Measurements from ENCODE around the gene C6orf89.

C6orf89 gene

GRCh38 chr6:36955671-36956445, 70.1 kb downstream of the C6orf89 start:
- no peak for DNase-seq (ENCODE audit: low read depth)
- no peak for TF ChIP-seq CTCF (conservative IDR thresholded peaks at IDR 0.05; ENCODE audit: low read depth, low read length)
- H3K4me3 ChIP-seq (ENCODE audit: low read depth, low read length): no peak overlapping the region

- TF ChIP-seq CTCF (conservative IDR thresholded peaks at IDR 0.05; ENCODE audit: low read depth, low read length): no peak
- DNase-seq (ENCODE audit: low read depth): no peak
- H3K4me3 ChIP-seq (ENCODE audit: low read depth, low read length): no peak overlapping the region
These were observed 70.7 kb downstream of the C6orf89 start for GRCh38 chr6:36956446-36956820.

- no peak for DNase-seq (ENCODE audit: low read depth)
- H3K4me3 ChIP-seq (ENCODE audit: low read depth, low read length): no peak overlapping the region
- no peak for TF ChIP-seq CTCF (conservative IDR thresholded peaks at IDR 0.05; ENCODE audit: low read depth, low read length)
These were observed 72.1 kb downstream of the C6orf89 start for GRCh38 chr6:36957773-36958271.

- no peak overlapping the region for H3K4me3 ChIP-seq (ENCODE audit: low read depth, low read length)
- TF ChIP-seq CTCF (conservative IDR thresholded peaks at IDR 0.05; ENCODE audit: low read depth, low read length): no peak
These were observed 73.2 kb downstream of the C6orf89 start for GRCh38 chr6:36958775-36959554.

GRCh38 chr6:36959555-36960250, 74.0 kb downstream of the C6orf89 start:
- no peak for DNase-seq (ENCODE audit: low read depth)
- no peak overlapping the region for H3K4me3 ChIP-seq (ENCODE audit: low read depth, low read length)
- no peak for TF ChIP-seq CTCF (conservative IDR thresholded peaks at IDR 0.05; ENCODE audit: low read depth, low read length)

More at GRCh38 chr6:36958775-36959554, 73.2 kb downstream of the C6orf89 start:
- no peak for DNase-seq (ENCODE audit: low read depth)

- DNase-seq (ENCODE audit: low read depth): no peak
- H3K4me3 ChIP-seq (ENCODE audit: low read depth, low read length): no peak overlapping the region
- TF ChIP-seq CTCF (conservative IDR thresholded peaks at IDR 0.05; ENCODE audit: low read depth, low read length): no peak
These were observed 76.0 kb downstream of the C6orf89 start for GRCh38 chr6:36961441-36962435.
